Endothelial cell of umbilical vein (primary cell): ENCODE data around the gene LMLN. TPM values are rescaled to one million over a fixed set of nuclear protein-coding genes. Genes with fewer than 3 reads are reported as not detected.

Experiments used
- BruUV-seq: library from RNA; stranded (reverse); fragments of 400-500 nt; replicated peaks from 2 replicates; lab custom pipeline; 2021; lab: Mats Ljungman, UMichigan
- CTCF ChIA-PET: fragments of 300-600, 350-600 bp; sonication (Branson Sonifier 250); formaldehyde crosslinking; loops from one replicate; lab custom pipeline; 2021; ENCODE audit warnings: antibody characterized with exemption, inconsistent platforms; lab: Charles Lee
- POLR2A ChIA-PET: fragments of 300-600, 350-600 bp; sonication (Branson Sonifier 250); formaldehyde crosslinking; loops from one replicate; lab custom pipeline; 2021; ENCODE audit warnings: antibody characterized with exemption, inconsistent platforms; lab: Charles Lee
- DNase-seq: peaks from one replicate; pipeline ENCODE4 v3.0.0-alpha.2; 2011; ENCODE audit warnings: low read depth, low spot score
- FAIRE-seq: peaks from 2 replicates; lab custom pipeline; 2011; peaks lifted over from hg19 to GRCh38; lab: Jason Lieb, UNC
- H2AFZ ChIP-seq: 2 replicates; pipeline ENCODE4 v1.6.0; 2012; ENCODE audit warnings: low read depth, low read length, control low read depth, inconsistent platforms
- H3K27ac ChIP-seq: 2 replicates; pipeline ENCODE4 v1.5.1; 2011; ENCODE audit warnings: low read depth, mild to moderate bottlenecking, control low read depth, low read length, moderate library complexity; ENCODE audit not compliant: insufficient read depth
- H3K27me3 ChIP-seq, 2 experiments: 2 replicates each; pipeline versions ENCODE4 v1.6.0 to v1.6.1; 2011; ENCODE audit warnings: low read length in 2 of 2, mixed read lengths in 1 of 2; ENCODE audit not compliant: control insufficient read depth in 2 of 2, insufficient read depth in 2 of 2
- H3K36me3 ChIP-seq, 2 experiments: 2 replicates in 1 of 2; 3 replicates in 1 of 2; pipeline ENCODE4 v1.5.1; 2011; ENCODE audit warnings: low read length in 2 of 2, mild to moderate bottlenecking in 1 of 2, moderate library complexity in 1 of 2; ENCODE audit not compliant: control insufficient read depth in 2 of 2, insufficient read depth in 2 of 2; ENCODE audit errors: extremely low read depth in 1 of 2
- H3K4me1 ChIP-seq: 3 replicates; pipeline ENCODE4 v1.5.1; 2011; ENCODE audit warnings: mild to moderate bottlenecking, low read length; ENCODE audit not compliant: control insufficient read depth, insufficient read depth; ENCODE audit errors: extremely low read depth
- H3K4me2 ChIP-seq: 2 replicates; pipeline ENCODE4 v1.6.1; 2011; ENCODE audit warnings: low read length, control low read depth, mixed read lengths; ENCODE audit not compliant: insufficient read depth
- H3K4me3 ChIP-seq, 3 experiments: fragments of 200-600 bp in 1 of 3; sonication (generic), shearing (Covaris generic) in 1 of 3; replicated peaks in 1 of 3; 2 replicates each; pipeline ENCODE4 v1.5.1; 2011 to 2016; ENCODE audit warnings: control low read depth in 3 of 3, low read length in 3 of 3, mild to moderate bottlenecking in 2 of 3, inconsistent platforms in 1 of 3, low read depth in 1 of 3, moderate library complexity in 1 of 3; ENCODE audit not compliant: insufficient read depth in 1 of 3
- H3K79me2 ChIP-seq: 2 replicates; pipeline ENCODE4 v1.6.0; 2012; ENCODE audit warnings: low read length, inconsistent platforms; ENCODE audit not compliant: control insufficient read depth, insufficient read depth
- H3K9ac ChIP-seq: replicated peaks from 2 replicates; pipeline ENCODE3; 2011; ENCODE audit warnings: low read length, control low read depth; ENCODE audit not compliant: insufficient read depth; ENCODE audit errors: extremely low read depth
- H3K9me1 ChIP-seq: replicated peaks from 3 replicates; pipeline ENCODE4 v1.6.0; 2011; ENCODE audit warnings: mild to moderate bottlenecking, low read length; ENCODE audit not compliant: control insufficient read depth, insufficient read depth; ENCODE audit errors: extremely low read depth
- H3K9me3 ChIP-seq: replicated peaks from 2 replicates; pipeline ENCODE4 v1.5.1; 2012; ENCODE audit warnings: low read length, inconsistent platforms; ENCODE audit not compliant: control insufficient read depth, insufficient read depth
- H4K20me1 ChIP-seq: replicated peaks from 2 replicates; pipeline ENCODE3; 2011; ENCODE audit warnings: mild to moderate bottlenecking, low read length; ENCODE audit not compliant: control insufficient read depth, insufficient read depth; ENCODE audit errors: extremely low read depth
- CTCF ChIP-seq, 2 donors: IDR thresholded peaks; 1 replicate in 1 of 2; 2 replicates in 1 of 2; pipeline ENCODE4 v1.5.1; 2011; ENCODE audit warnings: low read length in 2 of 2, mild to moderate bottlenecking in 2 of 2, moderate library complexity in 2 of 2, control low read depth in 1 of 2, inconsistent platforms in 1 of 2, low read depth in 1 of 2; ENCODE audit not compliant: insufficient read depth in 1 of 2; ENCODE audit errors: extremely low read depth in 1 of 2
- EZH2 ChIP-seq: IDR thresholded peaks from 2 replicates; pipeline ENCODE4 v1.6.1; 2012; ENCODE audit warnings: borderline replicate concordance, low read depth, mild to moderate bottlenecking, moderate library complexity, low read length, inconsistent platforms; ENCODE audit not compliant: severe bottlenecking
- FOS ChIP-seq: IDR thresholded peaks from 2 replicates; pipeline ENCODE4 v1.6.1; 2011; ENCODE audit warnings: mild to moderate bottlenecking, low read length, moderate library complexity, borderline replicate concordance; ENCODE audit not compliant: insufficient read depth
- GATA2 ChIP-seq: IDR thresholded peaks from 2 replicates; pipeline ENCODE4 v1.7.0; 2011; ENCODE audit warnings: low read depth, mild to moderate bottlenecking, moderate library complexity, mixed read lengths, low read length; ENCODE audit not compliant: insufficient read length, insufficient read depth
- JUN ChIP-seq: IDR thresholded peaks from 2 replicates; pipeline ENCODE4 v1.6.1; 2011; ENCODE audit warnings: borderline replicate concordance, low read depth; ENCODE audit not compliant: insufficient read length, insufficient read depth
- MYC ChIP-seq: IDR thresholded peaks from one replicate; pipeline ENCODE4 v1.6.1; 2011; ENCODE audit warnings: mild to moderate bottlenecking, low read depth, low read length
- POLR2A ChIP-seq: IDR thresholded peaks from 2 replicates; pipeline ENCODE4 v1.6.1; 2012; ENCODE audit warnings: low read depth, mild to moderate bottlenecking, control low read depth, low read length
- dilution Hi-C: fragments of 300-500 bp; cut with MboI; formaldehyde crosslinking; loops from one replicate; pipeline ENCODE4 v1.15.0; 2019; ENCODE audit warnings: low sequenced_read_pairs; ENCODE audit not compliant: extremely low pct_ligation_motif_present
- intact Hi-C: fragments of 100-400 bp; cut with micrococcal nuclease; formaldehyde crosslinking; loops from one replicate; pipeline ENCODE4 v1.10.0; 2022
- polyA plus RNA-seq, 4 experiments: library from polyadenylated mRNA; depleted of rRNA in 3 of 4; stranded (reverse) in 3 of 4; unstranded in 1 of 4; fragments of >200 nt; gene quantifications; 2 replicates each; pipeline versions ENCODE4 v1.2.1 to v1.2.3, GENCODE V29; 2011 to 2012; ENCODE audit warnings: missing spikeins in 1 of 4
- total RNA-seq: library from RNA; stranded (reverse); gene quantifications from 2 replicates; pipeline ENCODE4 v1.2.3, GENCODE V29; 2021
- TF ChIP-seq, protein P1 (sequence below): IDR thresholded peaks from 2 replicates; pipeline ENCODE4 v1.6.1; 2011; ENCODE audit not compliant: insufficient read depth, insufficient read length

LMLN gene
- total and polyA plus RNA-seq, 2 donors (not counting 3 experiments of a cell fraction or from before 2014, with no cell fraction given): 4.8 to 6.5 TPM

GRCh38 chr3:197949191-197949777 lies 10.7 kb upstream of the LMLN start:
- intact Hi-C loops (no loop called here), dilution Hi-C loops (no loop called here)
- Histone ChIP-seq H4K20me1 (no peaks in the 10 kb centered on the region), H3K4me2 (peak overlapping the region; percentile 80), H3K36me3 (peaks cover 9 to 10% of the 10 kb centered on the region in 2 experiments), H3K9me1 (no peaks in the 10 kb centered on the region), H2AFZ (peak overlapping the region; percentile 71), H3K27ac (peak overlapping the region; percentile 85), H3K79me2 (peaks cover 41% of the 10 kb centered on the region), H3K27me3 (no peaks in the 10 kb centered on the region), H3K4me3 (peak overlapping the region; percentile 12 to 82 (median 33)), H3K4me1 (peaks cover 23% of the 10 kb centered on the region), H3K9ac (peak overlapping the region; percentile 96), H3K9me3 (no peaks in the 10 kb centered on the region)
- TF ChIP-seq EZH2 (no peak), CTCF (IDR thresholded peaks at IDR 0.05; ENCODE audit: extremely low read depth in 1 of 2, insufficient read depth in 1 of 2, low read depth in 1 of 2, low read length in 2 of 2) (no peak), GATA2 (no peak), MYC (no peak), FOS (no peak), POLR2A (no peak), JUN (no peak)
- TF ChIP-seq, protein P1, sequence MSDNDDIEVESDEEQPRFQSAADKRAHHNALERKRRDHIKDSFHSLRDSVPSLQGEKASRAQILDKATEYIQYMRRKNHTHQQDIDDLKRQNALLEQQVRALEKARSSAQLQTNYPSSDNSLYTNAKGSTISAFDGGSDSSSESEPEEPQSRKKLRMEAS: no peak
- BruUV-seq: TSS peak; percentile 82
- POLR2A ChIA-PET: no interaction called here
- FAIRE-seq (no peak), DNase-seq (no peak)
- CTCF ChIA-PET: interaction anchor here (1.0 kb wide), 1 partner anchor 43 kb away, joined by 3 read pairs; no protein-coding TSS in a partner anchor
